H9 (cell line): Measurements from ENCODE around the gene HEPHL1. TPM values are rescaled to one million over a fixed set of nuclear protein-coding genes. Genes with fewer than 3 reads are reported as not detected.
A peak's percentile ranks its signal among the peaks of the same experiment; 100 is the strongest.

ENCODE experiments used
- DNase-seq: peaks from one replicate; pipeline ENCODE4 v3.0.0-alpha.2; 2017
- H2AFZ ChIP-seq: one replicate; pipeline ENCODE4 v1.6.1; 2013; ENCODE audit warnings: mild to moderate bottlenecking, low read length, control low read depth, moderate library complexity
- H2AK5ac ChIP-seq: 2 replicates; pipeline ENCODE4 v1.6.1; 2013; ENCODE audit warnings: low read length, control low read depth, mixed read lengths; ENCODE audit not compliant: insufficient read length
- H2BK120ac ChIP-seq: one replicate; pipeline ENCODE4 v1.6.1; 2013; ENCODE audit warnings: low read depth, mild to moderate bottlenecking, low read length, control low read depth, inconsistent platforms; ENCODE audit not compliant: poor library complexity, severe bottlenecking
- H2BK12ac ChIP-seq: 2 replicates; pipeline ENCODE4 v1.6.1; 2013; ENCODE audit warnings: low read length, control low read depth, mixed read lengths, low read depth; ENCODE audit not compliant: insufficient read length
- H2BK15ac ChIP-seq: 2 replicates; pipeline ENCODE4 v1.6.1; 2013; ENCODE audit warnings: low read depth, low read length, control low read depth
- H2BK20ac ChIP-seq: one replicate; pipeline ENCODE4 v1.6.1; 2013; ENCODE audit warnings: low read depth, mild to moderate bottlenecking, low read length, control low read depth, inconsistent platforms; ENCODE audit not compliant: poor library complexity, severe bottlenecking
- H2BK5ac ChIP-seq: 2 replicates; pipeline ENCODE4 v1.6.1; 2013; ENCODE audit warnings: low read length, control low read depth, mixed read lengths; ENCODE audit not compliant: insufficient read length
- H3K14ac ChIP-seq: 2 replicates; pipeline ENCODE4 v1.6.1; 2013; ENCODE audit warnings: low read length, control low read depth; ENCODE audit not compliant: insufficient read depth
- H3K18ac ChIP-seq: 2 replicates; pipeline ENCODE4 v1.6.1; 2013; ENCODE audit warnings: low read depth, mild to moderate bottlenecking, mixed read lengths, low read length, control low read depth; ENCODE audit not compliant: insufficient read length
- H3K23ac ChIP-seq: 2 replicates; pipeline ENCODE4 v1.6.1; 2013; ENCODE audit warnings: low read length, control low read depth, mixed read lengths, low read depth; ENCODE audit not compliant: insufficient read length
- H3K23me2 ChIP-seq: 2 replicates; pipeline ENCODE4 v1.6.1; 2013; ENCODE audit warnings: low read depth, mild to moderate bottlenecking, mixed read lengths, low read length, control low read depth; ENCODE audit not compliant: insufficient read length, poor library complexity, severe bottlenecking
- H3K27ac ChIP-seq: 2 replicates; pipeline ENCODE4 v1.5.1; 2013; ENCODE audit warnings: low read length, control low read depth, mixed read lengths, low read depth; ENCODE audit not compliant: insufficient read length
- H3K27me3 ChIP-seq: 2 replicates; pipeline ENCODE4 v1.6.1; 2013; ENCODE audit warnings: low read length, control low read depth, inconsistent platforms; ENCODE audit not compliant: insufficient read depth
- H3K4ac ChIP-seq: 2 replicates; pipeline ENCODE4 v1.6.1; 2013; ENCODE audit warnings: low read depth, mild to moderate bottlenecking, control low read depth, inconsistent platforms, low read length, moderate library complexity
- H3K4me1 ChIP-seq: 2 replicates; pipeline ENCODE4 v1.6.1; 2013; ENCODE audit warnings: low read length, control low read depth, inconsistent platforms; ENCODE audit not compliant: insufficient read depth
- H3K4me2 ChIP-seq: 2 replicates; pipeline ENCODE4 v1.6.1; 2013; ENCODE audit warnings: low read length, control low read depth, mixed read lengths; ENCODE audit not compliant: insufficient read length, insufficient read depth
- H3K56ac ChIP-seq: 2 replicates; pipeline ENCODE4 v1.6.1; 2013; ENCODE audit warnings: low read depth, mild to moderate bottlenecking, mixed read lengths, low read length, control low read depth; ENCODE audit not compliant: insufficient read length
- H3K79me1 ChIP-seq: 2 replicates; pipeline ENCODE4 v1.6.1; 2013; ENCODE audit warnings: low read depth, mild to moderate bottlenecking, moderate library complexity, low read length, control low read depth, inconsistent platforms; ENCODE audit not compliant: insufficient read depth, poor library complexity, severe bottlenecking
- H3K79me2 ChIP-seq: 2 replicates; pipeline ENCODE4 v1.6.1; 2013; ENCODE audit warnings: low read length, control low read depth, inconsistent platforms; ENCODE audit not compliant: insufficient read depth
- H3K9ac ChIP-seq: 2 replicates; pipeline ENCODE4 v1.6.1; 2013; ENCODE audit warnings: low read length, control low read depth, mixed read lengths; ENCODE audit not compliant: insufficient read length; ENCODE audit errors: extremely low read depth
- H3K9me3 ChIP-seq: one replicate; pipeline ENCODE4 v1.6.1; 2013; ENCODE audit warnings: low read depth, low read length, inconsistent platforms; ENCODE audit not compliant: control insufficient read depth
- H3T11ph ChIP-seq: one replicate; pipeline ENCODE4 v1.6.1; 2013; ENCODE audit warnings: mild to moderate bottlenecking, low read length, control low read depth, inconsistent platforms
- H4K20me1 ChIP-seq: one replicate; pipeline ENCODE4 v1.6.1; 2013; ENCODE audit not compliant: control insufficient read depth, insufficient read length, insufficient read depth
- H4K5ac ChIP-seq: 2 replicates; pipeline ENCODE4 v1.6.1; 2013; ENCODE audit warnings: low read depth, mild to moderate bottlenecking, mixed read lengths, low read length, control low read depth; ENCODE audit not compliant: insufficient read length
- H4K8ac ChIP-seq: replicated peaks from 2 replicates; pipeline ENCODE4 v1.6.1; 2013; ENCODE audit warnings: low read length, control low read depth, mixed read lengths, low read depth; ENCODE audit not compliant: insufficient read length
- H4K91ac ChIP-seq: 2 replicates; pipeline ENCODE4 v1.6.1; 2013; ENCODE audit warnings: low read depth, mild to moderate bottlenecking, moderate library complexity, mixed read lengths, low read length, control low read depth; ENCODE audit not compliant: insufficient read length
- H3K27ac Mint-ChIP-seq, 3 experiments: 2 replicates in 2 of 3; 3 replicates in 1 of 3; pipeline ENCODE4 v1.8.0; 2020 to 2021; ENCODE audit warnings: mixed read lengths in 3 of 3, mild to moderate bottlenecking in 1 of 3, moderate library complexity in 1 of 3
- H3K27me3 Mint-ChIP-seq: 2 replicates; pipeline ENCODE4 v1.8.0; 2021; ENCODE audit warnings: low read depth, mild to moderate bottlenecking, moderate library complexity, mixed read lengths
- H3K36me3 Mint-ChIP-seq, 3 experiments: 2 replicates in 2 of 3; 3 replicates in 1 of 3; pipeline ENCODE4 v1.8.0; 2020 to 2021; ENCODE audit warnings: low read depth in 3 of 3, mixed read lengths in 3 of 3; ENCODE audit not compliant: insufficient read depth in 1 of 3
- H3K4me1 Mint-ChIP-seq, 2 experiments: 2 replicates each; pipeline ENCODE4 v1.8.0; 2020; ENCODE audit warnings: mixed read lengths in 2 of 2
- H3K4me3 Mint-ChIP-seq, 2 experiments: 2 replicates in 1 of 2; 3 replicates in 1 of 2; pipeline ENCODE4 v1.8.0; 2020 to 2021; ENCODE audit warnings: mild to moderate bottlenecking in 2 of 2, mixed read lengths in 2 of 2, moderate library complexity in 1 of 2
- H3K9me3 Mint-ChIP-seq, 2 experiments: 2 replicates in 1 of 2; 3 replicates in 1 of 2; pipeline ENCODE4 v1.8.0; 2020; ENCODE audit warnings: mild to moderate bottlenecking in 2 of 2, mixed read lengths in 2 of 2, moderate library complexity in 1 of 2
- WGBS: extraction: QIAGEN DNeasy Blood & Tissue Kit; methylation state at CpG from one replicate; pipeline ENCODE4 v1.1.7; 2013; ENCODE audit warnings: missing lambda C conversion rate, low lambda C conversion rate, mixed read lengths; ENCODE audit not compliant: insufficient read length; ENCODE audit errors: extremely low coverage; 5-methylcytosine and 5-hydroxymethylcytosine counted together
- total RNA-seq: library from RNA; stranded (reverse); gene quantifications from 2 replicates; pipeline ENCODE4 v1.2.1, GENCODE V29; 2021
- TF ChIP-seq, protein P1 (sequence below): fragments of 200-600 bp; sonication (generic); conservative IDR thresholded peaks from 3 replicates; pipeline ENCODE4 v1.8.0; 2021; ENCODE audit warnings: antibody characterized with exemption, mild to moderate bottlenecking

The HEPHL1 gene
- total RNA-seq, 1 experiment from 2014 or later = not detected

GRCh38 chr11:94128291-94128745, 107.2 kb downstream of the HEPHL1 start:
- Histone ChIP-seq H4K5ac (peak overlapping the region; percentile 1), H2BK12ac (no peak overlapping the region), H3T11ph (no peak overlapping the region), H3K79me2 (peaks cover 38% of the 10 kb centered on the region), H3K4me2 (peak overlapping the region; percentile 98), H4K20me1 (no peaks in the 10 kb centered on the region), H3K9me3 (no peaks in the 10 kb centered on the region), H3K9ac (peak overlapping the region; percentile 62), H3K27ac (peak overlapping the region; percentile 18), H3K14ac (peak overlapping the region; percentile 94), H2BK15ac (no peak overlapping the region), H4K8ac (no peak overlapping the region), H3K23ac (no peak overlapping the region), H2AFZ (no peak overlapping the region), H3K23me2 (peaks cover 22% of the 10 kb centered on the region), H2BK120ac (no peak overlapping the region), H3K79me1 (no peaks in the 10 kb centered on the region), H3K4me1 (peaks cover 13% of the 10 kb centered on the region; the same call in 1 of the 2 replicates), H3K18ac (peak overlapping the region; percentile 78), H3K27me3 (no peaks in the 10 kb centered on the region), H3K4ac (no peak overlapping the region), H2BK5ac (no peak overlapping the region), H3K56ac (no peak overlapping the region), H2AK5ac (no peak overlapping the region), H4K91ac (no peak overlapping the region), H2BK20ac (no peak overlapping the region)
- H3K4me3 Mint-ChIP-seq = no peak overlapping the region; a peak in 2 of 5 replicates
- H3K4me1 Mint-ChIP-seq = peaks cover 28 to 29% of the 10 kb centered on the region in 2 experiments
- no peak for DNase-seq
- peaks cover 13 to 26% (median 23%) of the 10 kb centered on the region in 3 experiments for H3K36me3 Mint-ChIP-seq
- TF ChIP-seq, protein P1, sequence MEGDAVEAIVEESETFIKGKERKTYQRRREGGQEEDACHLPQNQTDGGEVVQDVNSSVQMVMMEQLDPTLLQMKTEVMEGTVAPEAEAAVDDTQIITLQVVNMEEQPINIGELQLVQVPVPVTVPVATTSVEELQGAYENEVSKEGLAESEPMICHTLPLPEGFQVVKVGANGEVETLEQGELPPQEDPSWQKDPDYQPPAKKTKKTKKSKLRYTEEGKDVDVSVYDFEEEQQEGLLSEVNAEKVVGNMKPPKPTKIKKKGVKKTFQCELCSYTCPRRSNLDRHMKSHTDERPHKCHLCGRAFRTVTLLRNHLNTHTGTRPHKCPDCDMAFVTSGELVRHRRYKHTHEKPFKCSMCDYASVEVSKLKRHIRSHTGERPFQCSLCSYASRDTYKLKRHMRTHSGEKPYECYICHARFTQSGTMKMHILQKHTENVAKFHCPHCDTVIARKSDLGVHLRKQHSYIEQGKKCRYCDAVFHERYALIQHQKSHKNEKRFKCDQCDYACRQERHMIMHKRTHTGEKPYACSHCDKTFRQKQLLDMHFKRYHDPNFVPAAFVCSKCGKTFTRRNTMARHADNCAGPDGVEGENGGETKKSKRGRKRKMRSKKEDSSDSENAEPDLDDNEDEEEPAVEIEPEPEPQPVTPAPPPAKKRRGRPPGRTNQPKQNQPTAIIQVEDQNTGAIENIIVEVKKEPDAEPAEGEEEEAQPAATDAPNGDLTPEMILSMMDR = no peak
- no CpG with 5 or more reads among the region's 23 CpGs for WGBS
- peak overlapping the region; percentile 92 to 98 (median 98) for H3K27ac Mint-ChIP-seq
- peaks cover 5% of the 10 kb centered on the region for H3K27me3 Mint-ChIP-seq
- peaks cover 10 to 25% of the 10 kb centered on the region in 2 experiments; a peak in 4 of 5 replicates for H3K9me3 Mint-ChIP-seq
